GM20431 (cell line): ENCODE measurements around the gene CST3.
"Not testable (repeated sequence)": the region's sequence is repeated elsewhere in the genome, so short reads cannot be mapped to it uniquely, and the experiment has no call there.

Experiments
- in situ Hi-C: fragments of 300-500 bp; cut with MseI, MboI; formaldehyde crosslinking; loops from one replicate; pipeline ENCODE4 v1.15.0; 2020; ENCODE audit warnings: low sequenced_read_pairs; ENCODE audit not compliant: unreplicated experiment

CST3 gene

DNA sequence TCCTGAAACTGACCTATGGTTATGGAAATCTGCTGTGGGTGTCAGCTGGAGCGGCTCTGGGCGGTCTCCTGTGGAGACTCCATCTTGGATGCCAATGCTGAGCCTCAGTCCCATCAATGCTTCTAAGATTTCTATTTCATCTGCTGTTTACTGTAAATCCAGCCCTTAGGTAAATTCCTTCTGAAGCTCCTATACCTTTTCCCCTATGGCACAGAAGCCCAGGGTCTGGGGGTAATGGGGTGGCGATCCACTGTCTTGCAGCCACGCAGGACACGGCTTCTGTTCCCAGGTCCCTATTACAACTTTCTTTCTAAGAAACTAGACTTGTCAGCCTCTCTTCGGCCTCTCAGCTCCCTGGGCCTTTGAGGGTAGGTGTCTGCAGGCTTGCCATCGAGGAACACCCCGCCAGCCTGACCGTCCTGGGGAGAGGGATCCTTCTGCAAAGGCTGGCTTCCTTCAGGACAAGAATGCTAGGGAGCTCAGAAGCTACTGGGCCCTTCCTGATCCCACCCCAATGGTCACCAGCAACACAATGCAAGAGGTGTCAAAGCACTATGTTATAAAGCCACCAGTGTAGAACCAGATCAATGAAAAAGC, 6.4 kb downstream of the CST3 start:
- in situ Hi-C loops = no loop called here

DNA sequence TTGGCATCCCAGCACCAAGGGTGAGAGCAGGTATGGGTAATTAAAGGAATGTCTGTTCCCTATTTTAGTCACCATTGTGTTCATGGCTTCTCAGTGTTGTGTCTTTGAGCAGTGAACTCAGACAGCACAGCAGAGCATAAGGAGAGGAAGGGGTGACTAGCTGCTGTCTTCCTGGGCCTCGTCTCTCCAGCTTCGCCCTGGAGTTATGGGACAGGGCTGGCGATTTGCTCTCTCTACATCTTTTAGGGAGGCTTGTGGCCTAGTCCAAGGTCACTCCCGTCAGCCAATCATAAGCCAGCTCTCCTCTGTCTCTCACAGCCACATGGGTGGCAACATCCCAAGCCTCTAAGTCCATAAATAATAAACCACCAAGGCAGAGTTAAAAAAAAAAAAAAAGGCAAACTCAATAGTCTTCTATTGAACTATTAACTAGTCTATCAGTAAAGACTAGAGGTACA, 7.3 kb downstream of the CST3 start:
- in situ Hi-C loops = no loop called here

DNA sequence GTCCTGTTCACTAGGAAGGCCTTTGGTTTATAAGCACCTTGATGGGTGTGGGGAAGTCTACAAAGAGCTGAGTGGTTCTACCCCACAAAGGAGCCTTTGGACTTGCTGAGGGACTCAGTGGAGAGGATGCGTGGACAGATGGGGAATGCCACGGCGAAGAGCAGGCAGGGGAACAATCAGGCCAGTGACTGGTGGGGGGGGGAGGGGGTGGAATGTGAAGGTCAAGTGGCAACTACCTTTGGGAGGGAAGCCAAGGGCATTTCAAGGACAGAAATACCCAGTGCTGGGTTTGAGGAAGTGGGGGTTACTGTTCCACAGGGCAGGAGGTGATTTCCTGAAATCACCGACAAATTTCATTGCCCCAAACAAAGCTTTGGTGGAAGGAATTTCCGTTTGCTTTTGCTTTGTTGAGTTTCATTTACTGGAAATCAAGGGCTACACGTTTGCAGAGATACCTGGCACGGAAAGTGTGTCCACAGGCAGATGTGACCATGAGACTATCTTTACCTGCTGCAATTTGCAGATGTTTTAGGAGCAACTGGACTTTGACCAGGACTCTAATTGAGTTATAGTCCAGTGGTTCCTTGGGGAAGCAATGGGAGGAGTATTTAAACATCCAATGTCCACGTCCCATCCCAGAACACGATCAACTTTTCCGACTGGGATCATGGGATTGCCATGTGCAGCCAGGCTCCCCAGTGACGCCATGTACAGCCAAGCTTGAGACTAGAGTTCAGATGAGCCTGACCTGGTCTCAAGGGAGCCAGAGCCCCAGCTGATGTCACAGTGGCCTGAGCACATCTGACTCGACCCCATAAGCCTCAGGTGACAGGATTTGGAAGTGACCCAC, 8.0 kb downstream of the CST3 start:
- in situ Hi-C loops = no loop called here

DNA sequence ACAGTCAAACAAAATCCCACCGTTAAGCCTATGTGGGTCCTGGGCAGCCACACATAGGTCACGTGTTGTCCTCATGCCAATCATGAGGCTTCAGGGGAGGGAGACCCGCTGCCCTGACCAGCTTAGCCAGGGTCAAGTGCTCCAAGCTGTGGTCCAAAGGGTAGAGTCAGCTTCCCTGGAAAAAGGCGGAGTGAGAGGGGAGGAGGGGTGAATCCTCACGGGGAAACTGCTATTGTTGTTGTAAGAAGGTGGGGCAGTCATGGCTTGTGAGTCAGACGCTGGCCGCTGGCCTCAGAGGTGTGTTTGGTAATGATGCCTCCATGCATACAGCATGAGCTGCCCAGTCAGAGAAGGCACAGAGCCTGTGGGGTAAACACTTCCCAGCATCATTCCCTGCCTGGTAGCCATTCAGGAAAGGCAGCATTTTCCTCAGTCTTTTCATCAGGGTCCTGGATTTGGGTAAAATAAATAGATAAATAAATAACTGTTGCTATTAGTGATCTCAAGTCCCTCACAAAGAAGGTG, 8.7 kb downstream of the CST3 start:
- in situ Hi-C loops = no loop called here

DNA sequence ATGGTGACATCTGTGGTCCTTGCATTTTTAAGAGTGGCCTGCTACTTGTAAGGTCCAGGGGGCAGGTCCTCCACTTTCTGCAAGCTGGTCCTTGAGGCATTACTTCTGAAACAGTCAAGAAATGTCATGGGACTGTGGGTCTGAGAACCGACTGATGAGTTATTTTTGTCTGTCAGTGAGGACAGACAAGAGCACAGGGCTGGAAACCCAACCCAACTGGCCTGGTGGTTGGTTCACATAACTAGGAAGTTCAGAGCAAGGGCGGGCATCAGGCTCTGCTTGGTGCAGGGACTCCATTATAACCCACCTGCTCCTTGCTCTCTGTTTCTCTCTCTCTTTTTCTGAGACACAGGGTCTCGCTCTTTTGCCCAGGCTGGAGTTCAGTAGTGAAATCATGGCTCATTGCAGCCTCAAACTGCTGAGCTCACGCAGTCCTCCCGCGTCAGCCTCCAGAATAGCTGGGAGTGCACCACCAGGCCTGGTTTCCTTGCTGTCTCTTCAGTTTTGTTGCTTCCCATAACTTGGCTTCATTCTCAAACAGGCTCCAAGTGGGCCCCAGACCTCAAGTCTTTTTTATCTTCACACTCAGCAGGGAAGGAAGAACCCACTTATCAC, 9.2 kb downstream of the CST3 start:
- in situ Hi-C loops = no loop called here

DNA sequence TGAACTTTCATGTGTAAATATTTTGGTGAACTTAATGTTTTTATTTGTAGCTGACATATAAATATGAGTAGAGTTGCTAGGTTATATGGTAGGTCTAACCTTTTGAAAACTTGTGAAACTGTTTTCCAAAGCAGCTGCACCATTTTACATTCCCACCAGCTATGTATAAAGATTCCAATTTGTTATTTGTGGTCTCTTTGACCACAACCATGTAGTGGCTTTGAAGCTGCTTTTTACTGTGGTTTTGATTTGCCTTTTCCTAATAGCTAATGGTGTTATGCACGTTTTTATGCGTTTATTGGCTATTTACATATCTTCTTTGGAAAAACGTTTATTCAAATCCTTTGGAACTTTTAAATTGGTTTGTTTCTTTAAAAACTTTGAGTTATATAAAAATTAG, 10.3 kb downstream of the CST3 start:
- in situ Hi-C loops = no loop called here

DNA sequence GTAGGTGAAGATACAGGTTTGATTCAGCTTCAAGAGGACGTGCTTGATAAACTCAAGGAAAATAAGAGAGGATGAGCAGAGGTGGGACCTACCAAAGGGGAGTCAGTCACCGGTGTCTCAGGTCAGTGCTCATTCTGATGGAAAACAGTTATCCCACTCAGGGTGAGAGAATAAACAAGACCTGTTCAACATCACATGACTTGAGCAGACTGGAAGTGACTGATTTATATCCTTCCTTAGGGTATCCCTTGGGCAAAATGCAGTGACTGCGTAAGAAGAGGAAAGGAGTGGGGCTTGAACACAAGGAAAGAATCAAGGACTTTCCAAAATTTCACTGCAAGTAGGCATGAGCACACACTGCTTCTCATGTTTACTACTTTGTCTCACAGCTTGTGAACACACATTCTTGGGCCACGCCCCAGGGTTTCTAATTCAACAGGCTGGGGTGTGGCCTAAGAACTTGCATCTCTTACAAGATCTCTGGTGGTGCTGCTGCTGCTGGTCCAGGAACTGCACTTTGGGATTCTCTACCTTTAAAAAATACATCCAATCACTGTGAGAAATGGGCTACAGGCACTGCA, 11.6 kb downstream of the CST3 start:
- in situ Hi-C loops = no loop called here

DNA sequence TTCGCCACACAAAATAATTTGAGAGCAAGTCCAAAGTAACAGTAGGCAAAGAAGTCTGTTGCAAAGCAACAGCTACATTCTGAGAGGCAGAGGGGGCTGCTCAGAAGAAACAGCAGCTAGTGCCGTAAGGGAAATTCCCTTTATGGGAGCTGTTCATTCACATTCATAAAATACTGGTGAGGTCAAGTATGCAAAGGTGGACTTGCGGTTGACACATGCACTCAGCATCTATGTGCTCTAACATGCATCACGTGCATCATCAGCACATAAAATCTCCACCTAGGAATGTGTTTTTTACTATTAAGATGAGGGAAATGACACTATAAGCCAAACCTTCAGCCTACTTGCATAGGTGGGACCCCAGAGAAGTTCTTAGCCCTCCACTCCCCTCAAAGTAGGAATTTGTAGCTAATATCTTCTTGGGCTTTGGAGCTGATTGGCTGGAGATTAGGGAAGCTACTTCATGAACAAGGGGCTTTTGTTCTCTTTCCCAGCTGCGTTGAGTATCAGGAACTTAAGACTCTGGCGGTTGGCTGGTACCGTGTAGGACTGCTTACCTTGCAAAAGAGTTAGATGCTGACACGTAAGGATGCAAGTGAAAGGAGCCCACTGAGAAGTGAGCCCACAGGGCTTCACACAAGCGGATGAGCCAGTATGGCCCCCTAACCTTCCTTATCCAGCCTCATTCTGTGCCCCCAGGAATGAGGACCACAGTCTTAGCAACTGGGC, 12.4 kb downstream of the CST3 start:
- in situ Hi-C loops = no loop called here

DNA sequence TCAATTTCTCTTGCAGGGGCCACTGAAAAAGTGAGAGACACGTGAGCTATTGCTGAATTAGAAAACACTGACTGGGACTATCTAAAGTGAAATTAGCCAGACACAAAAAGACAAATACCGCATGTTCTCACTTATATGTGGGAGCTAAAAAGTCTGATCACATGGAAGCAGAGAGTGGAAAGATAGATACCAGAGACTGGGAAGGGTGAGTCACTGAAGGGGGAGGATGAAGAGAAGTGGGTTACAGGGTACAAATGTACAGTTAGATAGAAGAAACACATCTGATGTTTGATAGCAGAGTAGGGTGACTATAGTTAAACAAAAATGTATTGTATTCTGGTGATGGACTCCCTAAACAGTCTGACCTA, 13.4 kb downstream of the CST3 start:
- in situ Hi-C loops = no loop called here

DNA sequence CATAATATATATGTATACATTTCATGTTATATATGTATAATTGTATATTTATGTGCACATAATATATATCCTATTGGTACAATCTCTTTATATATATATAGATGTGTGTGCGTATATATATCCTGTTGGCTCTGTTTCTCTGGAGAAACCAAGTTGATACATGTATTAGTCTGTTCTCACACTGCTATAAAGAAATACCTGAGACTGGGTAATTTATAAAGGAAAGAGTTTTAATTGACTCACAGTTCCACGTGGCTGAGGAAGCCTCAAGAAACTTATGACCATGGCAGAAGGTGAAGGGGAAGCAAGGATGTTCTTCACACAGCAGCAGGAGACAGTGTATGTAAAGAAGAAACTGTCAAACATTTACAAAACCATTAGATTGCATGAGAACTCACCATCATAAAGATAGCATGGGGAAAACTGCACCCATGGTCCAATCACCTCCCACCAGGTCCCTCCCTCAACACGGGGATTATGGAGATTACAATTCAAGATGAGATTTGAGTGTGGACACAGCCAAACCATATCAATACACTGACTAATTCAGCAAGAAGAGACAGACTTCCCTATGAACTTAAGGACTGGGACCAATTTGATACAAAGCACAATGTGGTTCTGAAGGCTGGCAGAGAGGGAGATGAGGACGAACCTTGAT, 14.0 kb downstream of the CST3 start:
- in situ Hi-C loops = no loop called here

DNA sequence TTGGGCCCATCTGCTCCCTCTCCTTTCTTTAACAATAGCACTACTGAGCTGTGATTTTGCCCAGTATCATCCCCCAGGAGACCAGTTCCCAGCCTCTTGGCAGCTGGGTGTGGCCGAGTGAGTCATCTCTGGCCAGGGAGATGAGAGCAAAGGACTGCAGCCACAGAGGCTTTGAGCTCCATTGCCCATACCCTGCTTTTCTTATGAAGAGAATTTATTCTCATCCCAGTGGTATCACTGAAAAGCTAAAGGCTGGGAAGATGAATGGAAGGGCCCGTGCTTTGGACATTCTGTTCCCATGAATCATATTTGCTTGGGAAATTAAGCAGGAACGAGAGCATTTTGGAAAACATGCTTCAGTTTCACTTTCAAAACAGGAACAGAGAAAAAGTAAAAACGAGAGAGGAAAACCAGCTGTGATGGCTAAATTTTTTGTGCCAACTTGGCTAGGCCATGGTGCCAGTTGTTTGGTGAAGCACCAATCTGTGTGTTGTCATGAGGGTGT, 14.9 kb downstream of the CST3 start:
- in situ Hi-C loops = no loop called here

DNA sequence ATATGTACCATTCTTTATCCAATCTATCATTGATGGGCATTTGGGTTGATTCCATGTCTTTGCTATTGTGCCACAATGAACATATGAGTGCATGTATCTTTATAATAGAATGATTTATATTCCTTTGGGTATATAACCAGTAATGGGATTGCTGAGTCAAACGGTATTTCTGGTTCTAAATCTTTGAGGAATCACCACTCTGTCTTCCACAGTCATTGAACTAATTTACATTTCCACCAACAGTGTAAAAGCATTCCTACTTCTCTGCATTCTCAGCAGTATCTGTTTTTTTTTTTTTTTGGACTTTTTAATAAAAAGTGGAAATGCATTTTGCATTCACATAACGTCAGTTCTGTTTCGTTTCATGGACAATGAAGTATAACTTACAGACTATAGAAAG, 15.4 kb downstream of the CST3 start:
- in situ Hi-C loops = not testable (repeated sequence)

DNA sequence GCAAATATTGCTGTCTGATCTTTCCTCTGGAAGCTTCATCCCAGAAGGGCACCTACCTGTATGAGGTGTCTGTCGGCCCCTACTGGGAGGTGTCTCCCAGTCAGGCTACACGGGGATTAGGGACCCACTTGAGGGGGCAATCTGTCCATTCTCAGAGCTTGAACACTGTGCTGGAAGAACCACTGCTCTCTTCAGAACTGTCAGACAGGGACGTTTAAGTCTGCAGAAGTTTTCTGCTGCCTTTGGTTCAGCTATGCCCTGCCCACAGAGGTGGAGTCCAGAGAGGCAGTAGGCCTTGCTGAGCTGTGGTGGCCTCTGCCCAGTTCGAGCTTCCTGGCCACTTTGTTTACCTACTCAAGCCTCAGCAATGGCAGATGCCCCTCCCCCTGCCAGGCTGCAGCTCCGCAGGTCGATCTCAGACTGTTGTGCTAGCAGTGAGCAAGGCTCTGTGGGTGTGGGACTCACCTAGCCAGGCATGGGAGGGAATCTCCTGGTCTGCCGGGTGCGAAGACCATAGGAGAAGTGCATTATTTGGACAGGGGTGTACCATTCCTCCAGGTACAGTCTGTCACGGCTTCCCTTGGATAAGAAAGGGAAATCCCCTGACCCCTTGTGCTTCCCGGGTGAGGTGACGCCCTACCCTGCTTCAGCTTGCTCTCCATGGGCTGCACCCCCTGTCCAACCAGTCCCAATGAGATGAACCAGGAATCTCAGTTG, 16.9 kb downstream of the CST3 start:
- in situ Hi-C loops = not testable (repeated sequence)

DNA sequence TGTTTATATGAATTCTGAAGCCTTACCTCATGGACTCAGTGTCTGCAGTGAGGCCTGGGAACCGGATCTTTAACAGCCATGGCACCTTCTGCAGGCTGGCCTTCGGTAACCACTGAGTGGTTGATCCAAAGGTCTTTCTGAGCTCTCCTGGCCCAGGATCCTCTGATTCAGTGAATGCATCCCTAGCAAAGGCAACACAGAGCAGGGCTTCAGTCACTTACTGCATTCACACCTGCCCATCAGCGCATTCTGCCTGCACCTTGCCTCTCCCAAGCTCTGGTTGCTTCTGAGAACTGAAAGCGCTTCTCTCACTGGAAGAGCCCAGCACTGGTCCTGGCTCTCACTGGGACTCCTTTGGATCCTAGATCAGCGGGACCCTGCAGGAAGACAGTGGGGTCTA, 23.6 kb downstream of the CST3 start:
- in situ Hi-C loops = no loop called here

DNA sequence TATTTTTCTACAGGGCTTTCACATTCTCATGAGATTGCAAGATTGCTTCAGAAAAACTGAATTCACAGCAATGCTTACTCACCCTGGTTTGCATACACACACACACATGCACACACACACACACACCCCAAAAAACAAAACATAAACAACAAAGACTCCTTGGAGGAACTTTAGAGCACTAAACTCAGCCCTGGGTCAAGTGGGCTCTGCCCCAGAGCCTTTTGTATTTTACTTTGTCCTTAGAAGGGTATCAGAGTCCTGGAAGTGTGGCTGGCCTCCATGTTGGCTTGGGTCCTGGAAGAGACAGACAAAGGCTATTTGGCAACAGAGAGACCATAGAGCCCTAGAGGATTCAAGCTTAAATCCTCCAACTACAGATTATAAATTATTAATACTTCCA, 24.1 kb downstream of the CST3 start:
- in situ Hi-C loops = no loop called here

DNA sequence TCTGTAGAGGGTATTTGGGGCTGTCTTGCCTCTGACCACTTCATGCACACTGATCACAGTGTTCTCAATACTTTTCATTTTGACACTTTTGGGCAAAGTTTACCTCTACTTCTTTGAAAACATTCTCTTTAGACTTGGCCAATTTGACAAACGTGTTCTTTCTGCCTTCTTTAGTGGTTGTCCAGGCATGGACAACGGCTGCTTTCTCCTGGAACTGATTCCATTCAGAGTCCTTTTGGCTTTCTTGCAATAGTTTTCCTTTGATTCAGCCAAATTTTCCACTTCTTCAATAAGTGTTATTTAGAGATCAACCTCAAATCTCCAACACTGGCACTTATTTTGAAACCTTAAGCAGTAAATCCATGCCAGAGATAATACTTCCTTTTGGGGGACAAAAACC, 25.4 kb downstream of the CST3 start:
- in situ Hi-C loops = no loop called here

DNA sequence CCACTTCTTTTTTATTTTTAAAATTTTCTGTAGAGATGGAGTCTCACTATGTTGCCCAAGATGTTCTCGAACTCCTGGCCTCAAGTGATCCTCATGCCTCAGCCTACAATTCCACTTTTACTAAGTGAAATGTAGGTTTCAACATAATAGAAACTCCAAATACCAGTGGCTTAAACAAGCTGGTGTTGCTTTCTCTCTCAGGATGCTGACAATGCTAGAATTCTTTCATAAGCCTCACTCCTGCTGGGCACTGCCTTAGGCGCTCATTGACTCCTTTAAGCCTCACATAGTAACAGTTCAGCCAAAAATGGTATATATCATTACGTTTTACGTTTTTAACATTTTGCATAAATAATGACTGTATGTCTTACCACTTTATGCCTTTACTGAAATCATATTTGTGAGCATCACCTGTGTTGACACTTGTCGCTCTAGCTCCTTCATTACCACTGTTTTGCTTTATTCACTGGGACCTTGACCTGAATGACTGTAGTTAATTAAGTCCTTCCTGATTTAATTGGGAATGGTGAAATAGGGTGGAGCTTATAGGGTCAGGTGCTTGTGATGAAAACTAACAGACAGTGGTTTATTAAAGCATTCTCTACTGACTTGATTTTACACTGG, 28.2 kb downstream of the CST3 start:
- in situ Hi-C loops = loop anchor here (10.0 kb wide), 1 partner anchor 165 kb away; no protein-coding TSS in a partner anchor

DNA sequence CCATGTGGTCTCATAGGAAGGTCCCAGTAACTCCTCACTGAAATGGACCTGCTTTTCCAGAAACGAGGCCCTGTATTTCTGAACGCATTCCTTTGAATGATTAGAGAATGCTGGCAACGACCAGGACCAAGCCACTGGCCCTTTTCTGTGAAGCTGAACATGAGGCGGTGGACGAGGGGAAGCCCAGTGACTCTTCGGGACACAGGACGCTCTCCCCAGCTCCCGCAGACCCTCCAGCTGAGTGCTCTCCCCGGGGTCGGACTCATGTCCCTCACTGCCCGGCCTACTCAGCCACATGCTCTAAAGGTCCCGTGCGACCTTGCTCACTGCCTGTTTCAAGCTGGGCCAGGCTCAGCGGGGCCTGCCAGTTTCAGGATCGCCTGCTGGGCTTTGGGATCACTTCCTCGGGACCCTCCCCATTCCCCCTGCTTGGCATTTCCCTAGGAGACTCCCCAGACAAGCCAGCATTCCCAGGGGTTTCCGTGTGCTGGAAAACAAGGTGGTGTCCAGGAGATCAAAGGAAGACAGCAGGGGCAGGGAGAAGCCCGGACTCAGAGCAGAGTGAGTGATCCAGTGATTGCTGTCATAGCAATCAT, 29.4 kb downstream of the CST3 start:
- in situ Hi-C loops = loop anchor here (10.0 kb wide), 1 partner anchor 164 kb away; no protein-coding TSS in a partner anchor
